ENCODE measurements around the gene PRCD.
A peak's percentile ranks its signal among the peaks of the same experiment; 100 is the strongest.

PRCD gene, protein sequence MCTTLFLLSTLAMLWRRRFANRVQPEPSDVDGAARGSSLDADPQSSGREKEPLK

DNA sequence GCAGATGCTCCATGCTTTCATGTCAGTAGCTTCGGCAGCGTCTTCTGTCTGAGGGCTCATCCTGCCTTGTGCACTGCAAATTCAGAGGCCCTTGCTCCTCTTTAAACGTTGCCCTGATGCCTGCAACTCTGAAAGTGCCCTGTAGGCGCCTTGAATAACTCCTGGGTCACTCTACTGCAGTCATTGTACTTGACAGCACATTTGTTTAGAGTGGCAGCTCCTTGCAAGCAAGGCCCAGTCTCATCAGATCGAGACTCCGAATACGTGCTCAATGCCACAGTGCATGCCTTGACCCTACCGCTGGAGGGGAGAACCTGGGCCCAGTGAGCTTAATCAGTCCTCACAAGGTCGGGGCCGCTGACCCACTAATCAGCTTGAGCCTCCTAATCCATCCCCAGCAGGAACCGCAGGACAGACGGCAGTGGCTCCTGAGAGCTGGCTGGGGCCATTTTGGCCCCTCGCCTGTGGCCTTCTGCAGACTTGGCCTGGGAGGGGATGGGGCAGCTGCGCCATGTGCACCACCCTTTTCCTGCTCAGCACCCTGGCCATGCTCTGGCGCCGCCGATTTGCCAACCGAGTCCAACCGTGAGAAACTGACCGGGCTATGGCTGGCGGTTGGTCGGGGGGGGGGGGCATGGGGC lies at the start of gene PRCD:
Gene PRCD (plus strand): TSS at position 414 of the 641 bp plus-strand sequence. CDS start 98 bp downstream, at position 512.
- no peak for DNase-seq

DNA sequence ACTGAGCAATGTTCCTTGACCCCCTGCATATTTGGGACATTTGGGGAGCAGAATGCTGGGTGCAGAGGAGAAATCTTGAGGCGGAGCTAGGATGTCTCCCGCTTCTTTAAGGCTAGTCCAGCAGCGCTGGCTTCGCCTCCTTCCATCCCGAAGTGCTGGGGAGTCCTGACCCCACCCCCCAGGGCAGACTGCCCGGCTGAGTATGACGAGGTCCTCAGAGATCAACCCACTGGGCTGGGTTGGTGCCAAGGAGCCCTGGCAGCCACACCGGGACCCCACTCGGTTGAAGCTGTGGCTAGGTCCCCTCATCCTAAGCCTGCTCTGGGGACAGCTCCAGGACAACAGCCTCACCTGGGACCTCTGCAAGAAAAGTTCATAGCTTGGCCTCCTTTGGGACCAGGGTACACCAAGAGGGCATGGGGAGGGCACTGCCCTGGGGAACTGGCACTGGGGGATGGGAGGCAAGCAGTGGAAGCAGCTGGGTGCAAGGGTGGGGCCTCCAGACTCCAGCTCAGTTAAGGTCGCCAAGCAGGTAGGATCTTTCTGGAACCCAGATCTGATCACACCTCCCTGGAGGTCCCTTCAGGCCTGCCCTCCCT lies 49.6 kb upstream of the PRCD start:
- DNase-seq, result no peak

DNA sequence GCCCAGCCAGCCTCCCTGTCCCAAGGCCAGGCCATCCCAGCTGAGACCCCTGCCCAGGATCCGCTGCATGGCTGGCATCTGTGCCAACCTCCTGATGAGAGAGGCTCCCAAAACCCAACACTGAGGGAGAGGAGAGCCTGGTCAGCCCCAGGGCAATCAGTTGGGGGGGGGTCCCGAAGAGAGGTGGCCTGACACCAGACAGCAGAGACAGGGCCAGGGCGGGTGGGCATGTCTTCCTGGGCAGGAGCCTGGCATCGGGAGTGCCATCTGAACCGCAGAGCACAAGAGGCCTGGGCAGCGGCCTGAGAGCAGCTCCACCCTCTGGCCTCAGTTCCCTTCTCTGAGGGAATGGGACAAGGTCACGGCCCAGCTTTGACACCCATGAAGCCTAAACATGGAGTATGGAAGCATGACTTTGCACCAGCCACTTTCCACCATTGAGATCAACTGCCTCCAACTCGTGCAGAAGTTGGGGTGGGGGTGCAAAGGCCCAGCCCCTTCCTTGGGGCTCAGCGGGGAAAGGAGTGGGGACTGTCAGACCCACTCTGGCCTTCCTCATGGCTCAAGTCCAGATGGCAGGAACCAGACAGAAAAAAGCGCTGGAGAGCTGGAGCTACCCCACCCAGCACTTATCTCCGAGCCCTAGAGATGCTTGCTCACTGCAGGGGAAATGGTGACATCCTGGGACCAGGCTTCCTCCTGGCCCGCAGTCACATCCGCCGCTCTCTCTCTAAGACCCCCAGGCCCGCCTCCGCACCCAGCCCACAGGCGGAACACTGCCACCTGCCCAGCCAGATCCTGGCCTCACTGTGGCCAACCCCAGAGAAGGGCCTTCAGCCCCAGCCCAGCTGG lies 48.3 kb upstream of the PRCD start:
- DNase-seq, result no peak

DNA sequence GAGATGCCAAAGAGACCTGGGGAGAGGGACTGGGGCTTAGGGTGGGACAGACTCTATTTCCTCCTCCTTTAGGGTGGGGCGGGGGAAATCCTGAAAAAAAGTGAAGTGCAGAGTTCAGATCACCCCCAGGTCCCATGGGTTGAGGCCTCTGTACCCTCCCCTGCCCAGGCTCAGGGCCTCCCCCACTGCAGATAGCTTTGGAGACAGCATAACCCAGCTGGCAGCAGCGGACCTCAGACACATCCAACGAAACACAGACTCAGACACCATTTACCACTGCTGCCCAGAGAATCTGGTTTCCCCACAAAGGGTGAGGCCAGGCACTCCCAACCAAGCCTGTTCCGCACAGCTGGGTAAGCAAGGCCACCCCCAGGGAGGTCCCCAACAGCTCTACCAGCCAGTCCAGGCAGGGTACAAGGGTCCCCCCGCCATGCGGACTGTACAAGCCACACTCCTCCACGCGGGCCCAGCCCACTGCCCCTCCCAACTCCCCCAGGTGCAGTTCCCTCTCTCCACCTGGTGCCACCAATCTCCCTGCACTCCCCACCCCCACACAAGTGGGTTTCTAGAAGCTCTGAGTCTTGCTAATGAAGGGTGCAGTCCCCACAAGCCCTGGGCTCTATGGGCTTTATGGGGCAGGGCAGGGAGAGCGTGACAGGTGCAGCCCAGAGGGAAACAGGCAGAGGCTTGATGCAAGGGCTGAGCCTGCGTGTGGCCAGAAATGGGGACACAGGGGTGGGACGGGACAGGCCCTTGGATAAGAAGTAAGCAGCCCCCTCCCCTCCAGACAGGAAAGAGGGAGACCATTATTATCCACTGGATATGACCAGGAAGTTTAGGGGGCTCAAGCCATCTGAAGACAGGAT lies 47.5 kb upstream of the PRCD start:
- no peak for DNase-seq

DNA sequence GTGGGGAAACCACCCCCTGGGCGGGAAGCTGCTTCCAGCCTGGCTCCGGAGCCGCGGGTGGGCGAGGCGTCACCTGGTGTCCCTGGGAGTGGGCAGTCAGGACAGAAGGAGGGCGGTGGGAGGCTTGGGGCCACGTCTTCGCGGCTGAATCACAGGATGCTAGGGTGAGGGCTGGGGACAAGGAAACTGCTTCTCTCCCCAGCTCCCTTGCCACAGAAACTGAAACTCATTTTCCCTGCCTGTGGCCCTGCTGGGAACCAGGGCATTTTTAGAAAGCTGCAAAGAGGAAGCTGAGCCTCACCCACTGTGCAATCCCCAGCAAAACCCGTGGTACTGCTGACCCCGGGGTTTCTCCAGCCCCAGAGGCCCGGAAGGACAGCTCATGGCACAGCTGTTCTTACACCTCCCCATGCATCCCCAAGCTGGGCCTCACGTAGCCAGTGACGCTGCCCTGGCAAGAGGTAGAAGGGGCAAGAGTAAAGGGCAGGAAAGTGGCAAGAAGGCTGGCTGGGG lies 46.8 kb upstream of the PRCD start:
- peak in 1 of 2 experiments; percentile 36 for DNase-seq

DNA sequence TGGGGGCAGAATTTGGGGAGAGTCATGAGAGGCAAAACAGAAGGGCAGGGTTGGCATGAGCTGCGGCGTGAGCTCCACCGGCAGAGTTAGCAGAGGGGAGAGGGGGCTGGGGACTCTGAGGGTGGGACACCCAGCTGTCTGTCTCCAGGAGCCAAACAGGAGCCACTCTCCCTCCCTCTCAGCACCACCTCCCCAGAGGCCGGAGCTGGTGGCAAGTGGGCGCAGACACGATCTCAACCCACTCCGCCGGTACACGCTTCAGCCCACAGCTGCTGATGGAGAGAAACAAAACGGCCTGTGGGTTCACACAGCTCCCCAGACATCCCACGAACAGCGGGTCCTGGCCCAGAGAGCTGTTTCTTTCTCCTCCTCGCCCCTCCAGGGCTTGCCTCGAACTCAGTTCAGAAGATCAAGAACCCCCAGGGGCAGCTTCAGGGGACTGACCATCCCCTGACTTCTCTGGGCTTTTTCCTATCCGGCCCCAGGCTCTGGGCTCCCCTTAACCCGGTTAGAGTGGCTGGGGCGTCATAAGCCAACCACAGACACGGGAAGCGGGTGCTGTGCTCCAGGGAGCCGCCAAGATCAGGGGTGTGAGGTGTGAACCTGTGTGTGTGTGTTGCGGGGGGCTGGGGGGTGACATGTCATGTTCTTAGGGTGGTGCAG lies 46.2 kb upstream of the PRCD start:
- no peak for DNase-seq

DNA sequence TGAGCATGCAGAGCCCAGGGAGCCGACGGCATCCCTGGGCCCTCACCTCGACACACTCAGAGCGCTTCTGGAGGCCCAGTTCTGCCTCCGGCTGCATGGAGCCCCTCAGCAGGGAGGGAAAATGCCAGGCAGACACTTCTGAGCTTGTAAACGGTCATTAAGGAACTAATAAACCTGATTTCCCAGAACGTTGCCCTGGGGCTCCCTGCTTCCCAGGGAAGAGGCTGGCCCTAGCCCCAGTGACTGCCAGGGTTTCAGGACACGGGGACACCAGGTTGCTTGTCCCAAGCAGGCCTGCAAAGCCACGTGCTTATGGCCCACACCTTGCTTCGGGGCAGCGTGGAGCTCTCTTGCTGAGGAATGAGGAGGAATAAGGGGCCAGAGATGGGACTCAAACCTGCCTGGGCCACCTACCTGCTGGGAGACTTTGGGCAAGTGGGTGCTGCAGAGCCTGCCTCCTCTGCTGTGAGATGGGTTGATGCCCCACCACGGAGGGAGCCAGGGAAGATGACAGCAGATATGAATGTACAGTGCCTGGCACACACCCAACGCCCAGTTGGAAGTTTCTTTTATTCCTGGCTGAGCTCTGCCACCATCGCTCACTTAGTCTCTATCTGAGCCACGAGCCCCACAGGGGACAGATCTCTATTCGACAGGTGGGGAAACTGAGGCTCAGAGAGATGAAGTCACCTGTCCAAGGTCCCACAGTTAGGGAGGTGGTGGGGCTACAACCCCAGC lies 44.0 kb upstream of the PRCD start:
- no peak for DNase-seq

DNA sequence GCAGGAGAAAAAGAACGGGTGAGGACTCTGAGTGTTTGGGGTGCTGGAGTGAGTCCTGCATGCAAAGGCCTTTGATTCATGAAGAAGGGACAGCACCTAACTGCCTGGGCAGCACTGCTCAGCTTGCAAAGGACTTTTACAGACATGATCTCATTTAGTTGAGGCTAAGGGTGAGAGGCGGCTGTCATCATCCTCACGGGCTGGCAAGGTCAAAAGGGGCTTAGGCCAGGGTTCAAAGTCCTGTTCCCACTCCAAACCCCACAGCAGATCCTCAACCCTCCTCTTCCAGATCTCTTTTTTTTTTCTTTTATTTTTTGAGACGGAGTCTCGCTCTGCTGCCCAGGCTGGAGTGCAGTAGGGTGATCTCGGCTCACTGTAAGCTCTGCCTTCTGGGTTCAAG lies 43.4 kb upstream of the PRCD start:
- DNase-seq, result no peak

DNA sequence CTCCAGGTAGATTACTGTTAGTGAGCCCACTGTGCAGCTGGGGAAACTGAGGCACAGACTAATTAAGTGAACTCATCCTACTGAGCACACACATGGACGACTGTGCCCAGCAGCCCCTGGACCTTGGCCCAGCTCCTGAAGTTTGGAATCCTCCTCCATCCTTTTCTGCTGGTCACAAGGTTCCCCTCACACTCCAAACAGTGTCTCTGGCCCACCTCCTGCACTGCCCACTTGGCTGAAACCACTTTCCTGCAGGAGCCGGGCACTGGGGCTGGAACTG lies 42.2 kb upstream of the PRCD start:
- DNase-seq, result no peak

DNA sequence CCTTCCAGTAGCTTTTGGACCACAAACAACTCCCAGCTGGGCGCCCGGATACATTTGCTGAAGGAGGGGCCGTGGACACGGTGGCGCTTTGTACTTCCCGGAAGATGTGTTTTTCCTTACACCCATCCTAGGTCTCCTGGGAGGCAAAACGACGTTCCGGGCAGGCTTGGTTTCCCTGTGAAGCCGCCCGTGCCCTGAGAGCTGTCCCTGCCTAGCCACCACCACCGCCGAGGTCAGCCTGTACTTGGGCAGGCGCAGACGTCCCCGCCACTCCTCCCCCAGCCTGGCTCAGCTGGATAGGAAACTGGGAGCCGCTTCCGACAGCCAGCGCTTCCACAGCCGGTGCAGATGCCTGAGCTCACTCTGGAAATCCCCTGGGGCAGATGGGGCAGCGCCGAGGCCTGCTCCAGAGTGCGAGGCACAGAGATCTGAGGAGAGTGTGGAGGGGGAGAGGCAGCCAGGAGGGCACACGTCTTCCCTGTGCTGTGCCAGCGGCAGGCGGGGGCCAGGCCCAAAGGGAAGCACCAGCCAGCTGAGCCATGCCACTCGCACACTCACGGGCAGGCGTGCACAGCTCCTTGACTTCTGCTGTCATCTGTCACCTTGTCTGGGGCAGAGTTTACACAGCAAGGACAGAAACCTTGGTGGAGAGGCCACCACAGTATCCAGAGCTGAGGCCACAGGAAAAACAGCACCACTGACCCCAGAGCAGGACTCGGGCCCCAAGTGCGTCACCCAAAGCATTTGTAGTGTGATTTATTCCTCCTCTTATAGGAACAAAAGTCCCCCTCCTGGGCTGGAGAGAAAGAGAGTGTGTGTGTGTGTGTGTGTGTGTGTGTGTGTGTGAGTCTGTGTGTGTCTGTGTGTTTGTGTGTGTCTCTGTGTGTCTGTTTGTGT lies 41.6 kb upstream of the PRCD start:
- DNase-seq, result peak; percentile 62 to 84

DNA sequence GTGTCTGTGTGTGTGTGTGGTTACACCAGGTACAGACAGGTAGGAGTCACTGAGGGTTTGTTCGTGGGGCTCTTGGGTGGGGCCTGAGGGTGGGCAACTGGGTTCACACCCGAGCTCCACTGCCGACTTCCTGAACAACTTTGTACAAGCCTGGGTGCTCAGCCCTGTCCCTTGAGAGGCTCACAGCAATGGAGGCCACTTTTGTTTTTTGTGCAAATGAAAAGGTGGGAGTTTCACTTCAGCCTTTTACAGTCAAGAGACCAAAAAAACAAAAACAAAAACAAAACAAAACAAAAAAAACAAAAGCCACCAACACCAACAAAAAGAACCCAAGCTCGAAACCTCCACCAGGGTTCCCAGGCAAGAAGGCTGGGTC lies 41.0 kb upstream of the PRCD start:
- DNase-seq, result no peak

DNA sequence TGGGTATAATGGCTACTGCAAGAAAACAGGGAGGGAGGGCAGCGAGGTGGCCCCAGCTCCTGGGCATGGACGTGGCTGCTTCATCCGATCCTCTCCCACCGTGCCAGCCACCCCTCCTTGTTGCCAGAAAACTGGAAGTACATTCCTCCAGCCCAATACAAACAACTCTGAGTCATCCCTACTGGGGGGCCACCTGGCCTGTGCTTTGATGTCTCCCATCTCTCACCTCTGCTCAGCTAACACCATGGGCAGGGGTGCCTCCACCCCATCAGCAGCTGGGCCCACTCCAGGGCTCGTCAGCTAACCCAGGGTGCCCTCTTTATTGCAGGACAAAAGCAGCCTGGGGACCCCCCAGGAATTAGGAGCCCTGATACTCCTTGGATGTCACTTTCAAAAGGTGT lies 40.6 kb upstream of the PRCD start:
- no peak for DNase-seq

DNA sequence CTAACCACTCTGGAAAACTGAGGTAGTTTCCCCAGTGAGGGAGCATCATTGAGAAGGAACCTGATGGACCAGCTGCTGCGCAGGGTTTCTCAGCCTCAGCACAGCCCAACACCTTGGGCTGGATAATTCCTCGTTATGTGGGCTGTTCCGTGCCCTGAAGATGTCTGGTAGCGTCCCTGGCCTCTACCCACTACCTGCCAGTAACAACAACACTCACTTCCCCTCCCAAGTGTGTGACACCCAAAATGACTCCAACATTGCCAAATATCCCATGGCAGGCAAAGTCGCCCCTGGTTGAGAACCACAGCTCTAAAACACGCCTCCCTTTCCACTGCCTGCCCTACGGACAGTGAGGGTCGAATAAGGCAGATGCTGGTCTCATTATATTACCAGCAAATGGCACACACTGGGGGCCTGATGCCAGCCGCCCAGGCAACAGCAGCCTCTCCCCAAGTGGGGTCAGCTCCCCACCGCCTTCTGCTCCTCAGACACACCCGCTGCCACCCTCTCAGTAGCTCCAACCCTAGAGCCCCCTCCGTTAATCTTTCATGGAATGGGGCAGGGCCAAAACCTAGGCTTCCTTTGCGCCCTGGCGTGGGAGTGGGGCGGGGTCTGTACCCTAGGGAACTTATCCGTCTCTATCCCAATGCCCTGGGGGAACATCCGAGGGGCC lies 39.6 kb upstream of the PRCD start:
- no peak for DNase-seq

DNA sequence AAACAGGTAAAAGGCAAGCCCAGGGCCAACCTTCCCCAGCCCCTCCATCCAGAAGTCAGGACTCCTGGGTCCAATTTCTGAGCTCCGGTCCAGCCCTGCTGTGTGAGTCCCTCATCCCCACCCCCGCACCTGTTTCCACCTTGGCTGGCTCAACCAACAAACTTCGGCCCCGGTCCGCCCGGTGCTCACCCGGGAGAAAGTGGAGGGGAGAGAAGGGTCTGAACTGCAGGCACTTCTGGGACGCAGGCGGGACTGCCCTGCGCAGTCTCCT lies 39.2 kb upstream of the PRCD start:
- no peak for DNase-seq

DNA sequence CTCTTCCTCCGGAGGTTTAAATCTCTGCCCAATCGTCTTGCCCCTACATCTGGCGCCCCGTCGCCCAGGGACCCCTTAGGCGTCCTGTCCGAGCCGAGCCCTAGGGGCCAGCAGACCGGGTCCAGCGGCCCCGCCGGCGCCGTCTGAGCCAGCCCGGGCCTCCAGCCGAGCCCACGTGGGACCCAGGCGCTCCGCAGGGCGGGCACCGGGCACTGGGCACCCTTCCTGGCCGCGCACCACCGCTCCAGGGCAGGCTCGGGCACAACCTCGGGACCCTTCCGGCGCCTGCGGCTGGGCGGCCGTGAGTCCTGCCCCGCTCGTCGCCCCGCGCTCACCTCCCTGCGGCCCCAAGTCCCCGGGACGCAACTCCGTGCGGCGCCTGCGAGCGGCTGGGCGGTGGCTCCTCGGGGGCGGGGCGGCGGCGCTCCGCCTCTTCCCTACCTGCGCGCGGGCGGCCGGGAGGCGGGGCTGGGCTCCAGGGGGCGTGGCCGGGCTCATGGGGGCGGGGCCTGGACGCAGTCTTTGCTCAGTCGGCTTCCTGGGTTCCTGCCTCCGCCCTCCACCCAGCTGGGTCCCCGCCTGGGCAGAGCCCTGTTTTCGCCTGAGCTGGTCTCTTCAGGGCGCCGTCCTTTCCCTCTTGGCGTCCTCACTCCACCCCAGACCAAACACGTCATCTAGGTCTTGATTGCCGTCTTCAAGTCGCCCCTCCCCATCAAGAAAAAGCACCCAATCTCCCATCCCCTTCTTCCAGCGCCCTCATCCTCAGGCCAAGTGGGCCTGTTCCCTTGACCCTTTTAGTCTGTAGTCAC lies 38.6 kb upstream of the PRCD start, which contains the start of gene RHBDF2:
Gene RHBDF2 (minus strand): TSS at position 406 of the 809 bp plus-strand sequence. CDS start 19,899 bp downstream, outside the sequence.
- DNase-seq, result peak; percentile 72

DNA sequence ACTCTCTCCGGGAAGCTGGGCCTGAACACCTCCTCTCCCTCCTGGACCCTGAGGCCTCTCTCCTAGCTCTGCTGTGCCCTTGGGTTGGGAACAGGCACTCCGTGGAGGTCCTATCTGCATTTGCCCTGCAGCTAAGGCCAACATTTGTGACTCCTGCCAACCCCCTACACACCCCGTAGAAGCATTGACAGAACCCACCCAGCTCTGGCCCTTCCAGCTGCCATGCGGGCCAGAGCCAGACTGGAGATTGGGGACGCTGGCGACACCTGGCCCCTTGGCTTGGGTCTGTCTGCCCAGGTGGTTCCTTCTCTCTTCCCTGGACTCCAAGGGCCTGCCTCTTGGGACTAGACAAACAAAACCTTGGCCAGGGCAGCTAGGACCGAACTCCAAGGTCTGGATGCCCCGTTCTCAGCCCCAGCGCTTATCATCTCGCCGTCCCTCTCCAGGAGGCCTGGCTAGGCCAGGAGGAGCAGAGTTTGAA lies 38.0 kb upstream of the PRCD start:
- no peak for DNase-seq

DNA sequence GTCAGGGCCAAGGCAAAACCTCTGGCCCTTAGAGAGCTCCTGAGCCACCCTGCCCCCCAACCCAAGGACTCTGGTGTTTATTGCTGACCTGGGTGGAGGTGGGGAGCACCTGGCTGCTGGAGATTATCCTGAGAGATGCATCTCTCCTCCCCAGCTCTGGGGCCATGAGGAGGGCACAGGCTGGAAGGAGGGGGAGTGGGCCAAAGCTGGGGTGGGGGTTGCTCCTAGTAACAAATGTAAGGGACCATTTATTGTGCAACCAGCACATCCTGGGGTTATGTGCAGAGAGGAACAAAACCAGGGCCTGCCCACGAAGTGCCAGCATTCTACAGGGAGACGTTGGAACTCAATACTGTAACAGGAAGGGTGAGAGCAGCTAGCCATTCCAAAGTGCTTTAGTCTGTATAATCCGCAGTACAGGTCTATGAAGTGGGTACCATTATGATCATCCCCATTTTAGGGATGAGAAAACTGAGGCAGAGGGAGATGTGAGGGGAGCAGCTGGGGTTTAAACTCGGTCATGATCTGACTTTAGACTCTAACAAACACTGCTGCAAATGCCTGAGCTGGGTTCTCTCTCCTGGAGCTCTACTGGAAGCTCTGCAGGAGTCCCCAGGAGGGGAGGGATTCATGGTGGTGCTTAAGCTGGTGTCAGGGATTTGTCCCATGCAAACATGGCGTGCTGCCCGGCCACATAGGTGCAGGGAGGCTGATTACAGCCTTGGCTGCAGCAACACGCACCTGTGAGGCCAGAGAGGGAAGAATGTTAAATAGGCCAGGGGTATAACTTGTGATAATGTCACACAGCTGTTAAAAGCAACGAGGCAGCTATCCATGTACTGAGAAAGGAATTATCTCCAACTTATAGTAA lies 37.3 kb upstream of the PRCD start:
- DNase-seq, result no peak

DNA sequence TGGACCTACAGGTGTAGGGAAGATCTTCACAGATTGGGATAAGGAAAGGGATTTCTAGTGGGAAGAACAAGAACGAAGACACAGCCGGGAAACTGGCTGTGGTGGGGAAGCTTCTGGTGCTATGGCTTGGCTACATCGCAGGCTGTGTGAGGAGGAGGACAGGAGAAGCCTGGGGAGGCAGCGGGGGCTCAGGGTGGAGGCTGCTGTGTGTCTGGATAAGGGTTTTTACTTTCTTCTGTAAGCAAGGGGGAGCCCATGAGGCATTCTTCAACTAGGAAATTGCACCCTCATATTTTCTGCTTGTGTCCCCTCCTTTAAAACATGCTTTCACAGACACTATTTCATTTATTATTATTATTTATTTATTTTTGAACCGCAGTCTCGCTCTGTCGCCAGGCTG lies 35.7 kb upstream of the PRCD start:
- DNase-seq, result no peak
